Upper lobe of right lung (tissue), 1 donor: ENCODE data around the gene RAB3C. TPM values are rescaled to one million over a fixed set of nuclear protein-coding genes. Genes with fewer than 3 reads are reported as not detected.
A peak's percentile ranks its signal among the peaks of the same experiment; 100 is the strongest.

Experiments
- ATAC-seq: fragments of 200-7000 bp; cut with Tn5 transposase; one replicate; pipeline ENCODE4 v1.9.1; 2020; ENCODE audit warnings: mild to moderate bottlenecking, moderate library complexity
- DNase-seq: peaks from one replicate; pipeline ENCODE4 v3.0.0-alpha.2; 2020
- H3K27ac ChIP-seq: fragments of 200-600 bp; one replicate; pipeline ENCODE4 v1.8.0; 2022
- H3K27me3 ChIP-seq: fragments of 200-600 bp; one replicate; pipeline ENCODE4 v1.8.0; 2022; ENCODE audit warnings: mild to moderate bottlenecking
- H3K36me3 ChIP-seq: fragments of 200-600 bp; one replicate; pipeline ENCODE4 v1.8.0; 2022
- H3K4me1 ChIP-seq: fragments of 200-600 bp; one replicate; pipeline ENCODE4 v1.8.0; 2022
- H3K4me3 ChIP-seq: fragments of 200-600 bp; one replicate; pipeline ENCODE4 v1.8.0; 2022; ENCODE audit warnings: mild to moderate bottlenecking
- H3K9me3 ChIP-seq: fragments of 200-600 bp; one replicate; pipeline ENCODE4 v1.8.0; 2022
- intact Hi-C: fragments of 100-400 bp; cut with DNase I; formaldehyde crosslinking; loops from one replicate; pipeline ENCODE4 v1.11.0; 2022
- total RNA-seq: library from RNA; stranded (reverse); fragmentation: NEBNext Ultra II Directional; extraction: Animal tissue kit (Norgen Biotek cat#: 25700); gene quantifications from one replicate; pipeline ENCODE4 v1.2.1, GENCODE V29; 2021
- TF ChIP-seq, protein P1 (sequence below): fragments of 200-600 bp; IDR thresholded peaks from one replicate; pipeline ENCODE4 v1.8.0; 2022; ENCODE audit warnings: antibody characterized with exemption
- donor health status: DM: no; HTN: yes; CAD: no; lungs with severe emphysema.

Gene RAB3C
- total RNA-seq, 1 donor from 2014 or later = 0.67 TPM

DNA sequence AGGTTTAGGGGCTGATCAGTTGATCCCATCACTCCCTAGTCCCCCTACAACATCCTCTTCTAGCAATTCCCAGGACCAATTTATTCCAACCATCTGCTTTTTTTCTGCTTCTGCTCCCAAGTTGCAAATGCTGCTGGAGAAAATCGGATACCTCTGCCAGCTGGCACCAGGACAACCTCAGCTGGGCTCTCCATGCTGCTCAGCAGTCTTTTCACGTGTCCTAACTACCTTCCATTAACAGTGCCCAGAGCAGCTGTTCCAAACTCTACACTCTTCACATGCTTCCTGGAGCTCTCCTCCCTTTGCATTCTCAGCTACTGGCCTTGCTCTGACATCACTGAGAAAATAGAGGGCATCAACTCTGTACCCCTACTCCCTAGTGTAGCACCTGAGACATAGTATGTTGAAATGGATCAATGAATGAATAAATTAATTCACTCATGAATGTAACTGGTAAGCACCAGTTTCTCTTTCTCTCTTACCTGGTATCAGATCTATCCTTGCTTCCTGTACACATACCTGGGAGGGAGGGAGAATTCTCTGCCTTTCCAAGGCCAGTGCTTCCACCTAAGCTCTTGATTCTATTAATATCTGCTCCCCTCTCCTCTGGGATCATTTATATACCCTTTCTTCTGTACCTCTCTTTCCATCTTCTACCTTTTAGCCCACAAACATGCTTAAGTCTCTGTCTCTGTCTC is 191.0 kb downstream of the RAB3C start:
- Histone ChIP-seq H3K4me1 (no peaks in the 10 kb centered on the region), H3K4me3 (no peak overlapping the region), H3K27ac (no peak overlapping the region), H3K9me3 (no peaks in the 10 kb centered on the region), H3K36me3 (no peaks in the 10 kb centered on the region), H3K27me3 (no peaks in the 10 kb centered on the region)
- intact Hi-C loops = no loop called here
- TF ChIP-seq, protein P1, sequence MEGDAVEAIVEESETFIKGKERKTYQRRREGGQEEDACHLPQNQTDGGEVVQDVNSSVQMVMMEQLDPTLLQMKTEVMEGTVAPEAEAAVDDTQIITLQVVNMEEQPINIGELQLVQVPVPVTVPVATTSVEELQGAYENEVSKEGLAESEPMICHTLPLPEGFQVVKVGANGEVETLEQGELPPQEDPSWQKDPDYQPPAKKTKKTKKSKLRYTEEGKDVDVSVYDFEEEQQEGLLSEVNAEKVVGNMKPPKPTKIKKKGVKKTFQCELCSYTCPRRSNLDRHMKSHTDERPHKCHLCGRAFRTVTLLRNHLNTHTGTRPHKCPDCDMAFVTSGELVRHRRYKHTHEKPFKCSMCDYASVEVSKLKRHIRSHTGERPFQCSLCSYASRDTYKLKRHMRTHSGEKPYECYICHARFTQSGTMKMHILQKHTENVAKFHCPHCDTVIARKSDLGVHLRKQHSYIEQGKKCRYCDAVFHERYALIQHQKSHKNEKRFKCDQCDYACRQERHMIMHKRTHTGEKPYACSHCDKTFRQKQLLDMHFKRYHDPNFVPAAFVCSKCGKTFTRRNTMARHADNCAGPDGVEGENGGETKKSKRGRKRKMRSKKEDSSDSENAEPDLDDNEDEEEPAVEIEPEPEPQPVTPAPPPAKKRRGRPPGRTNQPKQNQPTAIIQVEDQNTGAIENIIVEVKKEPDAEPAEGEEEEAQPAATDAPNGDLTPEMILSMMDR = no peak
- no peak for ATAC-seq
- DNase-seq = no peak

DNA sequence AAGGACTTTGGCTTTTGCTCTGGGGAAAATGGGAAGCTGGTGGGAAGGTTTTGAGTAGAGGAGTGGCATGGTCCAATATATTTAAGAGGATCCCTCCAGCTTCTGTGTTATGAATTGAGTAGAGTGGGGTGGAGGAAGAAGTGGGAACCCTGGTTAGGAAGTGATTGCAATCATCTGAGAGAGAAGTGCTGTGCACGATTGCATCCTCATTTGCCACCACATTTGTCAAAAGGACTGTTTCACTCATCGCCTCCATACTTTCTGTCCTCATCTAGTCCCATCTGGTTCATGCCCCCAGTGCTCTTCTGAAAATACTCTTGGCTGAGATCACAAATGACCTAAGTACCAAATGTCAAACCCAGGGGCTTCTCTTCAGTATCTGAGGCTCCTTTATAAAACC is 192.1 kb downstream of the RAB3C start:
- Histone ChIP-seq H3K4me3 (no peak overlapping the region), H3K36me3 (no peaks in the 10 kb centered on the region), H3K27me3 (no peaks in the 10 kb centered on the region), H3K27ac (no peak overlapping the region), H3K9me3 (no peaks in the 10 kb centered on the region), H3K4me1 (no peaks in the 10 kb centered on the region)
- intact Hi-C loops = no loop called here
- TF ChIP-seq, protein P1 = no peak
- DNase-seq = no peak
- ATAC-seq = peak; percentile 72

GRCh38 chr5:58775701-58776262 is 192.9 kb downstream of the RAB3C start:
- DNase-seq (no peak), ATAC-seq (peak; percentile 67)
- no peaks in the 10 kb centered on the region for H3K9me3 ChIP-seq
- H3K4me3 ChIP-seq = no peak overlapping the region
- H3K36me3 ChIP-seq = no peaks in the 10 kb centered on the region
- no peaks in the 10 kb centered on the region for H3K4me1 ChIP-seq
- no peaks in the 10 kb centered on the region for H3K27me3 ChIP-seq
- no peak overlapping the region for H3K27ac ChIP-seq
- TF ChIP-seq, protein P1 = no peak
- intact Hi-C loops = no loop called here

- no peaks in the 10 kb centered on the region for H3K36me3 ChIP-seq
- no peaks in the 10 kb centered on the region for H3K9me3 ChIP-seq
- TF ChIP-seq, protein P1 = no peak
- H3K4me1 ChIP-seq = no peaks in the 10 kb centered on the region
- H3K4me3 ChIP-seq = no peak overlapping the region
- H3K27me3 ChIP-seq = no peaks in the 10 kb centered on the region
- ATAC-seq (no peak), DNase-seq (no peak)
- intact Hi-C loops = no loop called here
- H3K27ac ChIP-seq = no peak overlapping the region
These were observed 193.7 kb downstream of the RAB3C start for GRCh38 chr5:58776559-58776958.

GRCh38 chr5:58778888-58779287 is 196.0 kb downstream of the RAB3C start:
- no peaks in the 10 kb centered on the region for H3K27me3 ChIP-seq
- no peaks in the 10 kb centered on the region for H3K9me3 ChIP-seq
- H3K27ac ChIP-seq = no peak overlapping the region
- TF ChIP-seq, protein P1 = no peak
- H3K4me3 ChIP-seq = no peak overlapping the region
- no peak for ATAC-seq
- intact Hi-C loops = no loop called here
- no peaks in the 10 kb centered on the region for H3K4me1 ChIP-seq
- H3K36me3 ChIP-seq = no peaks in the 10 kb centered on the region
- DNase-seq = no peak
